Measurements from ENCODE around the gene PRDX1. TPM values are rescaled to one million over a fixed set of nuclear protein-coding genes. Genes with fewer than 3 reads are reported as not detected.

Gene PRDX1
- total RNA-seq, 4 donors from 2014 or later, result 194 to 363 (median 269) TPM

Other genes starting within 250 kb of the PRDX1 start
- gene HPDL, start 195.0 kb downstream of the PRDX1 start, total RNA-seq, result 1 to 10 TPM in 1 of 4 donors, not detected in 3; 2.0 TPM
- gene TOE1, start 181.7 kb downstream of the PRDX1 start, total RNA-seq, result 10 to 100 TPM in 1 of 4 donors, 1 to 10 TPM in 3; 6.1 to 14.3 (median 7.4) TPM
- gene MUTYH, start 181.4 kb downstream of the PRDX1 start, total RNA-seq, result 10 to 100 TPM; 11.5 to 28.1 (median 12.8) TPM
- gene TESK2, start 30.7 kb downstream of the PRDX1 start, total RNA-seq, result 1 to 10 TPM; 1.4 to 4.3 (median 3.7) TPM
- 1 to 10 TPM in 1 of 4 donors, under 1 TPM in 3; 0.44 to 1.3 (median 0.67) TPM for gene CCDC163, start 21.8 kb downstream of the PRDX1 start, total RNA-seq
- 1 to 10 TPM; 1.8 to 4.4 (median 3.2) TPM for gene MMACHC, start 21.6 kb downstream of the PRDX1 start, total RNA-seq
- 100 to 1,000 TPM in 1 of 4 donors, 10 to 100 TPM in 3; 76.6 to 114 (median 86.2) TPM for gene AKR1A1, start 28.9 kb upstream of the PRDX1 start, total RNA-seq
- 10 to 100 TPM; 48.0 to 96.5 (median 80.6) TPM for gene NASP, start 62.2 kb upstream of the PRDX1 start, total RNA-seq
- 1 to 10 TPM in 3 of 4 donors, under 1 TPM in 1; 0.84 to 8.4 (median 2.7) TPM for gene CCDC17, start 102.2 kb upstream of the PRDX1 start, total RNA-seq
- gene GPBP1L1, start 164.6 kb upstream of the PRDX1 start, total RNA-seq, result 100 to 1,000 TPM in 3 of 4 donors, 10 to 100 TPM in 1; 75.1 to 116 (median 105) TPM
- 10 to 100 TPM; 14.3 to 22.3 (median 21.2) TPM for gene TMEM69, start 166.3 kb upstream of the PRDX1 start, total RNA-seq
- 10 to 100 TPM in 1 of 4 donors, 1 to 10 TPM in 3; 4.1 to 12.0 (median 7.7) TPM for gene IPP, start 228.8 kb upstream of the PRDX1 start, total RNA-seq

Data from omental fat pad (tissue), 4 donors.